NCI-H446 (cell line): Measurements from ENCODE around the gene HNRNPA2B1.

Experiments
- DNase-seq, 2 experiments: peaks; one replicate each; lab custom pipeline; 2025; lab: John Stamatoyannopoulos, UW

Gene HNRNPA2B1

DNA sequence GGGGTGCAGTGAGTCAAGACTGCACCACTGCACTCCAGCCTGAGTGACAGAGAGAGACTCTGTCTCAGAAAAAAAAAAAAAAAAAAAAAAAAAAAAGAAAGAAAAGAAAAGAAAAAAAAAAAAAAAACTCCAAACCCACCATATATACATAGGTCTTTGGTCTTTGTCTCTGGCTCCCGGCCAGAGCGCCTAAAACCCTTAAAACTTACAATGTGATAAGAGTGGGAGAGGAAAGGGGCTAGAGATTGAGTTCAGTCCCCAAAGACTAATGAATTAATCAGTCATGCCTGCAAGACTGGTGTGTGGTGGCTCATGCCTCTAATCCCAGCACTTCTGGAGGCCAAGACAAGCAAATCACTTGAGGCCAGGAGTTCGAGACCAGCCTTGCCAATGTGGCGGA is 55.3 kb downstream of the HNRNPA2B1 start:
- no peak for DNase-seq

DNA sequence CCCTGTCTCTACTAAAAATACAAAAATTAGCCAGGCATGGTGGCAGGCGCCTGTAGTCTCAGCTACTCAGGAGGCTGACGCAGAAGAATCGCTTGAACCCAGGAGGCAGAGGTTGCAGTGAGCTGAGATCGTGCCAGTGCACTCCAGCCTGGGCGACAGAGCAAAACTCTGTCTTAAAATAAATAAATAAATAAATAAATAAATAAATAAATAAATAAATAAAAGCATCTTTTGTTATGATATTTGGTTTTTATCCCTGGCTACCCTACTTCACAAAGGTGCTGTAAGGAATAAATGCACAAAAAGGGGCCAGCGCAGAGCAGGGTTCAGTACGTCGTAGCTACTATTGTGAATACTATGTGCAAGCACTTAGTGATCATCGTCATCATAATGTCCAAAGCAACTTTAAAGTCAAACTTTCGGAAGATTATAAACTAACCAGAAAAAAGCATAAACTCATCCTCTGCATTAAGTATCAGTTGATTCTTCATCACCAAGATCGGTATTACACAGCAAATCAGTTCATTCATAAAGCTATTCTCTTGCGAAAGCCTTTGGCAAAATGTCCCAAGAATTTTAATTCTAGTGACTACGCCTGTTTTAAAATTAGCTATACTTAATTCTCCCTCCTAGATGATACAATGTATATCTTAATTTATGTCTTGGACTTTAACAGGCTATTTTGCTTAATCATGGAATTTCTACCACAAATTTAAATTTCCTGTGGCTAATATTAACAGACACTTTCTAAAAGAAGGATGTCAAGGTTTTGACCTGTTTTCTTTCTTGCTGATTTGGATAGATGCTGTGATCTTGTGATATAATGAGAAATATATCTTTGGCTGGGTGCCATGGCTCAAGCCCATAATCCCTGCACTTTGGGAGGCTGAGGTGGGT is 56.1 kb downstream of the HNRNPA2B1 start:
- DNase-seq = no peak

GRCh38 chr7:26143298-26144048 is 57.1 kb downstream of the HNRNPA2B1 start:
- no peak for DNase-seq

DNA sequence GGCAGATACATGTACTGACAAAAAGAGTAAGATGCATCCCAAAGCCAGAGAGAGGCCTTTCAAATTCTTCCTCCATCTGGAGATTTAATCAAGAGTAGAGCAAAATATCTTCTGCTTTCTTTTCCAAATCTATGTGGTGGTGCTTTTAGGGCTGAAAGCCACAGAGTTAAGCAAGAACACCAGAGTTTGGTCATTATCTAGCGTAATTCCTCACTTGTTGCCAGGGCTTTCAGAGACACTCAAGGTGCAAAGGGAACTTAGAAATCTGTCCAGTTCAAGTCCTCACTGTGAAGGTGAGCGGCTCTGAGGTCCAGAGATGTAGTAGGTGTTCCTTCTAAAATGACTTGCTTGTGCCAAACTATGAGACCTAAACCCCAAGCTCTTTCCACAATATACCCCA is 59.5 kb downstream of the HNRNPA2B1 start:
- no peak for DNase-seq

DNA sequence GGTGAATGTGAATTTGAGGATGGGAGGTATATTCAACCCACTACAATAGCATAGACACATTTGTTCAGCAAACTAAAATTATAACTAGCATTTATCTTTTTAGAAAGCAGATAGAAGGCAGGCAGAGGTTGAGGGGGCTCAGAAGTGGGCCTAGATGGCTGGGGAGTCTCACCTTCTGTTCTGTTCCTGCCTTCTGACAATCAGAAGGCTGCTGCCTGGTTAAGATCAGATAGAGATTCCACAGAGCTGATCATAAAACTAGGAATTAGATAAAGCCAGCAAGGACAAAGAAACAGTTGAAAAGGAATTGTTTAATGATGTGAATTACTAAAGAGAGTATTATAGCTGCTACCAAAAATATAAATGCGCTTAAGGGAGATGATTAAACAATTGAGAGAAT is 60.2 kb downstream of the HNRNPA2B1 start:
- DNase-seq = no peak
